Measurements from ENCODE around the gene ZMYM4.
"Not testable (repeated sequence)": the region's sequence is repeated elsewhere in the genome, so short reads cannot be mapped to it uniquely, and the experiment has no call there.

ZMYM4 gene

GRCh38 chr1:35331618-35332017, 63.1 kb downstream of the ZMYM4 start:
- DNase-seq, result not testable (repeated sequence)

- no peak for DNase-seq
These were observed 66.0 kb downstream of the ZMYM4 start for GRCh38 chr1:35334485-35334884.

DNA sequence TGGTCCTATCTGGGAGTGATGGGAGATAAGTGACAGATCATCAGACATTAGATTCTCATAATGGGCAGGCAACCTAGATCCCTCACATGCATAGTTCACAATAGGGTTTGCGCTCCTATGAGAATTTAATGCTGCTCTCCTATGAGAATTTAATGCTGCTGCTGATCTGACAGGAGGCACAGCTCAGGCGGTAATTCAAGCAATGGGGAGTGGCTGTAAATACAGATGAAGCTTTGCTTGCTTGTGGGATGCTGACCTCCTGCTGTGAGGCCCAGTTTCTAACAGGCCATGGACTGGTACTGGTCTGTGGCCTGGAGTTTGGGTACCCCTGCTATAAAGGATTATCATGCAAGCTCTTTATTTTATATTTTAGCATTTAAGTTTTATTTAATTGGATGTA, 72.0 kb downstream of the ZMYM4 start:
- DNase-seq, result no peak

DNA sequence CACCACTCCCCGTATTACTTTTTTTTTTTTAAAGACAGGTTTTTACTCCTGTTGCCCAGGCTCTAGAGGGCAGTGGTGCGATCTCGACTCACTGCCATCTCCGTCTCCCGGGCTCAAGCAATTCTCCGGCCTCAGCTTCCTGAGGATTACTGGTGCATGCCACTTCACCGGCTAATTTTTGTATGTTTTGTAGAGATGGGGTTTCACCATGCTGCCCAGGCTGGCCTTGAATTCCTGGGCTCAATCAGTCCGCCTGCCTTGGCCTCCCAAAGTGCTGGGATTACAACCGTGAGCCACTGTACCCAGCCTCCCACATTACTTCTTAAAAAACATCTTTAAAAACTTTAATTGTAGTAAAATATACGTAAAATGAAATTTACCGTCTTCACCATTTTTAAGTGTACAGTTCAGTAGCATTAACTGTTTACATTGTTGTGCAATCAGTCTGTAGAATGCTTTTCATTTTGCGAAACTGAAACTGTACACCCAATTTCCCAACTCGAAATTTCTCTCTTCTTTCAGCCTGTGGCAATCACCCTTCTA, 77.0 kb downstream of the ZMYM4 start:
- DNase-seq, result no peak

GRCh38 chr1:35350872-35351271, 82.4 kb downstream of the ZMYM4 start:
- DNase-seq, result no peak

- no peak for DNase-seq
These were observed 91.5 kb downstream of the ZMYM4 start for GRCh38 chr1:35359995-35360394.

DNA sequence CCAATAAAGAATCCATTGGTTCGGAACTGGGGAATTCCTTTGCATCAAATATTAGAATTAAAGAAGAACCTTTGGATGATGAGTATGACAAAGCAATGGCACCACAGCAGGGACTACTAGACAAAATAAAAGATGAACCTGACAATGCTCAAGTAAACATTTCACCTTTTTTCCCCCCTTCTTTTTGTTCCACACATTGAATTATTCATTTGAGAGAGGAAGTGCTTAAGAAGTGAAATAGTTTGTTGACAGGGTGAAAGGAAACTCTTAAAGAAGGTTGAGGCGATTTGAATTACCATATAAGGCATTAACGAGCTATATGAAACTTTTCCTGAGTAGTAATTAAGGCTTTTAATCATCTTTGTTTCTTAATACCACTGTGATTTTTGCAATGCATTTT, 93.1 kb downstream of the ZMYM4 start:
- DNase-seq, result no peak

- DNase-seq, result no peak
These were observed 96.2 kb downstream of the ZMYM4 start for GRCh38 chr1:35364741-35365140.

- no peak for DNase-seq
These were observed 99.4 kb downstream of the ZMYM4 start for GRCh38 chr1:35367914-35368313.

DNA sequence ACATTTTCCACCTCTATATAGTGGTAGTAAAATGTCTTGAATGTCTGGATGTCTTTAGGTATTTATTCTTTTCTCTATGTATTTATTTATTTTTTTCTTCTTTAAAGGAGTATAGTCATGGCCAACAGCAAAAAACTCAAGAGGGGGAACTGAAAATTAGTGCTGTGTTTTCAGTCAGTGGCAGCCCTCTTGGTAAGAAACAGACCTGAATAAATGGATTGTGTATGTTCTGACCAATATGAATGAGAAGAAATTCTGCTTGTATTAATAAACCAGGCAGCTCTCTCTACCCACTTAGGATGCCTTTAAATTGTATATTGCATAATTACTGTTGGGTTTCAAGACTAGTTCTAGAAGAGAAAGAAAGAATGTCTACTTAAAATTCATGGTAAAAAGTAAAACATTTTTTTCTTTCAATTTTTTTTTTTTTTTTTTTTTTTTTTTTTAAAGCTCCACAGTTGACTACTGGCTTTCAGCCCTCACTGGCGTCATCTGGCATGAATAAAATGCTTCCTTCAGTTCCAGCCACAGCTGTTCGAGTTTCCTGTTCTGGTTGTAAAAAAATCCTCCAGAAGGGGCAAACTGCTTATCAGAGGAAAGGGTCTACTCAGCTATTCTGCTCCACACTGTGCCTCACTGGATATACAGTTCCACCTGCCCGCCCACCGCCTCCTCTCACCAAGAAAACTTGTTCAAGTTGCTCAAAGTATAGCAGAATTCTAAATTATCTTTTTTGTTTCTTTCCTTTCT, 101.6 kb downstream of the ZMYM4 start:
- peak; percentile 68 for DNase-seq

DNA sequence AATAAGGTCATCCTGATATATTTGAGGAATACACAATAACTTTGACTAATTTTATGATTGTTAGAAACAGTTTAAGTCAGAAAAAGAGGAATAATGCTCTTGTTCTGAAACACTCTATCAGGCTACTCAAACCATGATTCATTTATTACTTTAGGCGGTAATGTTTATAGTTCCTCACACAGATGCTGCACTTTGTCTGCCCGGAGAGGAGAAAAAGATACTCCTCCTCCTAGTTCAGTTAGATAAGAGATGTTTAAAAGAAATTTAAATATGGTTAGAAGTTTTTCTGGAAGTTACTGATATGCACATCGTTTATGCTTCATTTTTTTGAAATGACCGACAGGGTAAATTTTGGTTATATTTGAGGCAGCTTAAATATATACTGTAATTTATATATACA, 103.0 kb downstream of the ZMYM4 start:
- no peak for DNase-seq

GRCh38 chr1:35377555-35377954, 109.0 kb downstream of the ZMYM4 start:
- no peak for DNase-seq

- DNase-seq, result no peak
These were observed 111.0 kb downstream of the ZMYM4 start for GRCh38 chr1:35379317-35380000.

- not testable (repeated sequence) for DNase-seq
These were observed 111.6 kb downstream of the ZMYM4 start for GRCh38 chr1:35380111-35380510.

GRCh38 chr1:35382107-35382506, 113.6 kb downstream of the ZMYM4 start:
- DNase-seq, result no peak

- no peak for DNase-seq
These were observed 117.8 kb downstream of the ZMYM4 start for GRCh38 chr1:35386290-35386689.

GRCh38 chr1:35386959-35387358, 118.5 kb downstream of the ZMYM4 start:
- DNase-seq, result peak; percentile 14

- no peak for DNase-seq
These were observed 122.3 kb downstream of the ZMYM4 start for GRCh38 chr1:35390600-35391494.

- DNase-seq, result no peak
These were observed 125.9 kb downstream of the ZMYM4 start for GRCh38 chr1:35394386-35394785.

GRCh38 chr1:35398739-35399138, 130.2 kb downstream of the ZMYM4 start:
- DNase-seq, result no peak

DNA sequence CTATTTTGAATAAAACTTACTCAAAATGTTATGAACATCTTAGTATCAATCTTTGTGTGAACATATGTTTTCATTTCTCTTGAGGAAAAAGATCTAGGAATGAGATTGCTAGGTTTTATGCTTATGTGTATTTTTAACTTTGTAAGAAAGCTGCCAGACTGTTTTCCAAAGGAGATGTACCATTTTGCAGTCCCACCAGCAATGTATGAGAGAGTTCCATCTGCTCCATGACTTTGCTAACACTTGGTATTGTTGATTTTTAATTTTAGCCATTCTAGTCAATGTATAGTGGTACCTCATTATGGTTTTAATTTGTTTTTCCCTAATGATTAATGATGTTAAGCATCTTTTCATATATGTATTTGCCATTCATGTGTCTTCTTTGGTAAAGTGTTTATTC, 132.5 kb downstream of the ZMYM4 start:
- DNase-seq, result no peak

- DNase-seq, result no peak
These were observed 137.6 kb downstream of the ZMYM4 start for GRCh38 chr1:35406103-35406502.

- no peak for DNase-seq
These were observed 139.2 kb downstream of the ZMYM4 start for GRCh38 chr1:35407743-35408142.

Measured in GF-D8 (cell line).